GM19240 (cell line): ENCODE results near the gene ATAD3A.
"Not testable (repeated sequence)": the region's sequence is repeated elsewhere in the genome, so short reads cannot be mapped to it uniquely, and the experiment has no call there.

Experiments
- DNase-seq: peaks from one replicate; pipeline ENCODE4 v3.0.0; 2011; ENCODE audit warnings: low spot score; ENCODE audit not compliant: insufficient read length

ATAD3A gene

GRCh38 chr1:1489861-1490260 lies 22.1 kb upstream of the ATAD3A start:
- DNase-seq = no peak

- DNase-seq = no peak
Measured at GRCh38 chr1:1490633-1491230, 21.2 kb upstream of the ATAD3A start.

GRCh38 chr1:1491601-1492000 lies 20.4 kb upstream of the ATAD3A start:
- DNase-seq = no peak

GRCh38 chr1:1494311-1494710 lies 17.7 kb upstream of the ATAD3A start:
- not testable (repeated sequence) for DNase-seq

- not testable (repeated sequence) for DNase-seq
Measured at GRCh38 chr1:1495461-1495975, 16.4 kb upstream of the ATAD3A start.

- not testable (repeated sequence) for DNase-seq
Measured at GRCh38 chr1:1504777-1505365, 7.1 kb upstream of the ATAD3A start.

GRCh38 chr1:1505366-1505798 lies 6.6 kb upstream of the ATAD3A start:
- not testable (repeated sequence) for DNase-seq

- DNase-seq = not testable (repeated sequence)
Measured at GRCh38 chr1:1505801-1506200, 6.2 kb upstream of the ATAD3A start.

GRCh38 chr1:1507305-1507704 lies 4.7 kb upstream of the ATAD3A start:
- DNase-seq = no peak

GRCh38 chr1:1508775-1509464 lies 3.0 kb upstream of the ATAD3A start:
- DNase-seq = not testable (repeated sequence)

GRCh38 chr1:1509465-1509850 lies 2.5 kb upstream of the ATAD3A start:
- not testable (repeated sequence) for DNase-seq

- DNase-seq = no peak
Measured at GRCh38 chr1:1510912-1511532, 940 bp upstream of the ATAD3A start.

GRCh38 chr1:1512425-1512824 lies 463 bp downstream of the ATAD3A start:
- not testable (repeated sequence) for DNase-seq

GRCh38 chr1:1513675-1514074 lies 1.7 kb downstream of the ATAD3A start:
- DNase-seq = not testable (repeated sequence)

GRCh38 chr1:1514376-1514775 lies 2.4 kb downstream of the ATAD3A start:
- not testable (repeated sequence) for DNase-seq

- not testable (repeated sequence) for DNase-seq
Measured at GRCh38 chr1:1516923-1517322, 5.0 kb downstream of the ATAD3A start.

- no peak for DNase-seq
Measured at GRCh38 chr1:1517973-1518620, 6.1 kb downstream of the ATAD3A start.

GRCh38 chr1:1518621-1519007 lies 6.7 kb downstream of the ATAD3A start:
- not testable (repeated sequence) for DNase-seq

GRCh38 chr1:1519805-1520505 lies 8.0 kb downstream of the ATAD3A start:
- not testable (repeated sequence) for DNase-seq

GRCh38 chr1:1521331-1521730 lies 9.4 kb downstream of the ATAD3A start:
- DNase-seq = no peak

GRCh38 chr1:1522536-1522935 lies 10.6 kb downstream of the ATAD3A start:
- not testable (repeated sequence) for DNase-seq
